ENCODE results near the gene TBC1D14. TPM values are rescaled to one million over a fixed set of nuclear protein-coding genes. Genes with fewer than 3 reads are reported as not detected.

The TBC1D14 gene
- total and polyA plus RNA-seq, 9 of the 15 experiments (the other 6 are each of a cell fraction or from before 2014, with no cell fraction given) = 2.1 to 59.6 (median 44.8) TPM

- TF ChIP-seq PATZ1 (CRISPR knock-in tag; IDR thresholded peaks at IDR 0.05; ENCODE audit: borderline replicate concordance) (no peak), MAFG (tag; conservative IDR thresholded peaks at IDR 0.05) (no peak), ZNF586 (CRISPR knock-in tag; conservative IDR thresholded peaks at IDR 0.05) (no peak), POLR2AphosphoS2 (IDR thresholded peaks at IDR 0.05; ENCODE audit: low read length) (peak; percentile 25; the same call in 1 of the 2 replicates), ZNF280A (IDR thresholded peaks at IDR 0.05; ENCODE audit: low read depth, partially characterized antibody) (no peak), BRF1 (IDR thresholded peaks at IDR 0.05; ENCODE audit: borderline replicate concordance, extremely low read depth, insufficient read length) (no peak), DNMT1 (IDR thresholded peaks at IDR 0.05) (no peak), MBD2 (IDR thresholded peaks at IDR 0.05; ENCODE audit: borderline replicate concordance, low read depth) (peak; percentile 76; the same call in 1 of the 2 replicates), EGR1 (conservative IDR thresholded peaks at IDR 0.05) (no peak; the same call in 1 of the 2 replicates), CHAMP1 (IDR thresholded peaks at IDR 0.05) (no peak), ZNF384 (IDR thresholded peaks at IDR 0.05; ENCODE audit: low read depth, low read length) (no peak), ZFPM2 (CRISPR knock-in tag; IDR thresholded peaks at IDR 0.05) (no peak), KHSRP (IDR thresholded peaks at IDR 0.05) (no peak), BCOR (IDR thresholded peaks at IDR 0.05) (no peak), FOXA1 (IDR thresholded peaks at IDR 0.05; ENCODE audit: borderline replicate concordance) (no peak), CBX3 (IDR thresholded peaks at IDR 0.05; ENCODE audit: borderline replicate concordance in 1 of 2, low read length in 2 of 2) (no peak), IRF1 (CRISPR knock-in tag; IDR thresholded peaks at IDR 0.05; ENCODE audit: borderline replicate concordance) (0 out of 2 replicates have a peak, but pooled peaks have one; percentile 21), PHF8 (IDR thresholded peaks at IDR 0.05; ENCODE audit: borderline replicate concordance, low read length) (peak; percentile 95; the same call in 1 of the 2 replicates), CAMTA2 (CRISPR knock-in tag; conservative IDR thresholded peaks at IDR 0.05) (no peak), RBBP5 (IDR thresholded peaks at IDR 0.05; ENCODE audit: borderline replicate concordance, insufficient read depth, low read length, poor library complexity, severe bottlenecking) (peak; percentile 93), ZNF165 (CRISPR knock-in tag; IDR thresholded peaks at IDR 0.05; ENCODE audit: borderline replicate concordance) (no peak), GABPA (tag; conservative IDR thresholded peaks at IDR 0.05; ENCODE audit: low read depth) (peak; percentile 56)
Observed at GRCh38 chr4:7067452-7068278, 158.0 kb downstream of the TBC1D14 start, which contains the start of gene GRPEL1 (continued).

Measured in K562 (cell line).